SJCRH30 (cell line): ENCODE measurements around the gene GH1. TPM values are rescaled to one million over a fixed set of nuclear protein-coding genes. Genes with fewer than 3 reads are reported as not detected.
"Not testable (repeated sequence)": the region's sequence is repeated elsewhere in the genome, so short reads cannot be mapped to it uniquely, and the experiment has no call there.

Experiments
- DNase-seq, 2 experiments: peaks; one replicate each; pipeline ENCODE4 v3.0.0-alpha.2; 2015 to 2020
- H3K27ac ChIP-seq: fragments of 250-450 bp; sonication (Bioruptor Pico); 2 replicates; pipeline ENCODE4 v1.5.1; 2020; ENCODE audit warnings: mild to moderate bottlenecking, moderate library complexity
- H3K27me3 ChIP-seq: fragments of 250-450 bp; sonication (Bioruptor Pico); 2 replicates; pipeline ENCODE4 v1.5.1; 2020; ENCODE audit warnings: mild to moderate bottlenecking, moderate library complexity
- H3K36me3 ChIP-seq: fragments of 250-450 bp; sonication (Bioruptor Pico); 2 replicates; pipeline ENCODE4 v1.5.1; 2020; ENCODE audit warnings: mild to moderate bottlenecking, moderate library complexity
- H3K4me1 ChIP-seq: fragments of 250-450 bp; sonication (Bioruptor Pico); 2 replicates; pipeline ENCODE4 v1.5.1; 2020; ENCODE audit warnings: mild to moderate bottlenecking, moderate library complexity
- H3K4me3 ChIP-seq: fragments of 250-450 bp; sonication (Bioruptor Pico); 2 replicates; pipeline ENCODE4 v1.5.1; 2020; ENCODE audit warnings: mild to moderate bottlenecking, moderate library complexity
- H3K9me3 ChIP-seq: fragments of 250-450 bp; sonication (Bioruptor Pico); replicated peaks from 2 replicates; pipeline ENCODE4 v1.5.1; 2020; ENCODE audit warnings: mild to moderate bottlenecking, moderate library complexity
- total RNA-seq: library from RNA; depleted of rRNA; stranded (reverse); fragments of >200 nt; shearing (Covaris generic); gene quantifications from 2 replicates; pipeline ENCODE4 v1.2.3, GENCODE V29; 2014

The GH1 gene
- total RNA-seq, 1 experiment from 2014 or later = not detected

DNA sequence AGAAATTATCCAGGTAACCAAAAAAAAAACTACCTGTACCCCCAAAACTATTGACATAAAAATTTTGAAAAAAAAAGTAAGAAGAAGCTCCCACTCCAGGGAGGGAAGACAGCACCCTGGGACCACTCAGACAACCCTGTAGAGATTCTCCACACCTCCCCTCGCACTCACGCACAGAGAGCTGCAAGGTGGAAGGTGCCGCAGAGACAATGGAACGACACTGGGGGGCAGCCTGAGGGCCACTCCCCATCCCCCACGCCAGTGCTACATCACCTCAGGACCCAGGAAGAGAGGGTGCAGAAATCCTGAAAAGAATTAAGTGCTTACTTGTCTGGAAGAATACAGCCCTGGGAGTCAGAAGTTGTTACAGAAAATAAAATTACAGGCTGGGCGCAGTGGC, 18.7 kb upstream of the GH1 start:
- Histone ChIP-seq H3K36me3 (no peaks in the 10 kb centered on the region; the same call in 1 of the 2 replicates), H3K4me3 (no peak overlapping the region), H3K27ac (no peak overlapping the region), H3K4me1 (peaks cover 4% of the 10 kb centered on the region), H3K27me3 (no peaks in the 10 kb centered on the region), H3K9me3 (no peaks in the 10 kb centered on the region)
- DNase-seq = no peak

DNA sequence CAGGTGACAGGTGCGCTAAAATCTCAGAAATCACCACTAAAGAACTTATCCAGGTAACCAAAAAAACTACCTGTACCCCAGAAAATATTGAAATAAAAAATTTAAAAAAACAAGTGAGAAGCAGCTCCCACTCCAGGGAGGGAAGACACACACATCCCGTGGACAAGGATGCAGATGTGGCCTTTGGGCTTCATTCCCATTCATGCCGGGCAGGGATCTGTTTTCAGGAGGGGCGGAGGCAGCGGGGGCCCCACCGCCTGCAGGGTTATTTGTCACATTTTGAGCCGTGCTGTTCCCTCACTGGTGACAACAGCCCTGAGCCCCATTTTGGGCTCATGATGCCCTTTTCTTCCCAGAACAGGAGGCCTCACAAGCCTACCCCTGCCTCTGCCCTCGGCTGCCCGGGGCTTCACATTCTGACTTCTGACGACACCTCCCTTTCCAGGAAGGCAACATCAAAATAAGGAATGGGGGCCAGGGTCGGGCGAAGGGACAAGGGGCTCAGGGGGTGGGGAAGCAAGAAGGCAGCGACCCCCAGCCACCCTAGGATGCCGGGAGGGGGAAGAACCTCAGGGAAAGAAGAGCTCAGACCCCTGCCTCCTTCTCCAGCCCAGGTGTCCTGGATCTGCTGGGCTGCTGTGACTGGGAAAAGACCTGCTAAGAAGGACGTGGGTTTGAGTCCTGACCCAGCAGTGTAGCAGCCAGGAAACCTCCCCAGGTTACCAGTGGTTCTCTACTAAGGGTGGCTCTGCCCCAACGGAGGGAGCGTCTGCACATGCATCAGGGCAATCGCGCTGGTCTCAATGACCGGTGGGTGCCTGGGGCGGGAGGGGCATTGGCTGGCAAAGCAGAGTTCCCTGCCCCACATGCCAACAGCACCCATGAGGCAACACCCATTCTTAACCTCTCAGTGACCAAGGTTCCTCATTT, 15.8 kb upstream of the GH1 start:
- no peaks in the 10 kb centered on the region for H3K36me3 ChIP-seq
- no peak overlapping the region for H3K4me3 ChIP-seq
- H3K27me3 ChIP-seq = no peaks in the 10 kb centered on the region
- H3K9me3 ChIP-seq = no peaks in the 10 kb centered on the region
- no peak overlapping the region for H3K27ac ChIP-seq
- peaks cover 4% of the 10 kb centered on the region for H3K4me1 ChIP-seq
- DNase-seq = no peak

DNA sequence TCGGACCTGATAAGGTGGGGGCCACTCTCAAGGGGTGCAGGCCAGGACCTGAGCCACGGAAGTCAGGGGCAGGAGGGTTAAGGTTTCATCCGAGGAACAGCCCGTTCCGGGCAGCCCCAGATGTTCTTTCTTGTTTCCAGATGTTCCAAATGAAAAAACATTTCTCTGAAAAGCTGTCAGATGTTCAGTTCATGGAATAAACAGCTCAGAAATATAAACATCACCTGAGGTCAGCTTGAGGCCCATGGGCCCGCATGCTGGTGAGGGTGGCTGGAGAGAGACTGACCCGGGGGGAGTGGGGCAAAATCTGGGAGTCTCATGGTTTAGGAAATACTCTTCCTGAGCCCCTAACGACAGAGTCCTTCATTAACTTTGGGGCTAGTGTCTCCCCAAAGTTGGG, 15.0 kb upstream of the GH1 start:
- no peak overlapping the region for H3K27ac ChIP-seq
- peaks cover 4% of the 10 kb centered on the region for H3K4me1 ChIP-seq
- H3K36me3 ChIP-seq = no peaks in the 10 kb centered on the region
- H3K9me3 ChIP-seq = no peaks in the 10 kb centered on the region
- no peak overlapping the region for H3K4me3 ChIP-seq
- no peaks in the 10 kb centered on the region for H3K27me3 ChIP-seq
- DNase-seq = no peak

DNA sequence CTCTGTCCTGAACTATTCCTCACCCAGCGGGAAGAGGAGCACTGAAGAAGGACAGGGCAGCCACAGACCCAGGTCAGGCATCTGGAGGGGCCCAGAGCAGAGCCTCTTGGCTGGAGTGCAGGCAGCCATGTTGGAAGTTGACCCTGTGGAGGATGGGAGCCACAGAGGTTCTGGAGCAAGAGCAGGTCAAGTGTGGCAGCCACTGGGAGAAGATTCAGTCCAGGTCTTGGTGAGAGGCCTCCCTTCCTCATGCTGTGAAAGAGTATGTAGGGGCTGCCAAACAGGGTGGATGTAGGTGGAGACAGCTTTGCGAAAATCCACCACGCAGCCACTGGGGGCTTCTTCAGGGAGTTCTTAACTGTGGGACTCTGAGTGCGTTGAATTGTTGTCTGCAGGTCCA, 14.1 kb upstream of the GH1 start:
- H3K4me3 ChIP-seq = no peak overlapping the region
- no peak overlapping the region for H3K27ac ChIP-seq
- H3K9me3 ChIP-seq = no peaks in the 10 kb centered on the region
- H3K4me1 ChIP-seq = peaks cover 8% of the 10 kb centered on the region
- H3K27me3 ChIP-seq = no peaks in the 10 kb centered on the region
- no peaks in the 10 kb centered on the region for H3K36me3 ChIP-seq
- no peak for DNase-seq

DNA sequence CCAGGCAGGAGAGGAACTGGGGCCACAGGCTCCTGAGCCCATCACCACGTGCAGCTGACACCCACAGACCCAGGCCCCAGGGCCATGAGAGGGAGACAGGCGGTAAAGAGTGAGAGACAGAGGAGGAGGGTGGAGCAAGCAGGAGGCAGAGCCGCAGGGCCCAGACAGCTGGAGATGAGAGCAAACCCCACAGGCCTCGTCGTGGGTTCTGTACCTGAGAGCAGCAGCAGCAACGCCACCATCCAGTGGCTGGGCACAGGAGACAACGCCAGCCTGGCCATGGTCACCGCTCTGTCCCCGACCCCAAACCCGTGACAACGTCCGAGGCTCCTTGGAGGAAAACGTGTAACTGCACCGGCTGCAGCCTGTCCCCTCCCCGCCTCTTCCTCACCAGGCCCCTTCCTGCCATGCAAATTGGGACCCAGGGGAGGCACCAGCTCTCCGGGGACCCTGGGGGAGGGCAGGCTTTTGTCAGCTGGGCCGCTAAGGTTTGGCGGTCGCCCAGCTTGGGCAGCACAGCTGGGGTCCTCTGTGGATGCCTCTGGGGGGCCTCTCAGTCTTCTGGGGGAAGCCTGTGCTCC, 13.4 kb upstream of the GH1 start, which contains the start of gene CD79B:
CD79B (minus strand) TSS at position 351 of the 581 bp plus-strand sequence; CDS start at position 281, 70 bp downstream.
- no peak within 1 kb of the TSS for H3K4me3 ChIP-seq
- no peaks in the 10 kb centered on the region for H3K36me3 ChIP-seq
- H3K27ac ChIP-seq = no peak within 1 kb of the TSS
- no peaks in the 10 kb centered on the region for H3K9me3 ChIP-seq
- H3K27me3 ChIP-seq = no peaks in the 10 kb centered on the region
- no peak for DNase-seq
- H3K4me1 ChIP-seq = peaks cover 9% of the 10 kb centered on the region

DNA sequence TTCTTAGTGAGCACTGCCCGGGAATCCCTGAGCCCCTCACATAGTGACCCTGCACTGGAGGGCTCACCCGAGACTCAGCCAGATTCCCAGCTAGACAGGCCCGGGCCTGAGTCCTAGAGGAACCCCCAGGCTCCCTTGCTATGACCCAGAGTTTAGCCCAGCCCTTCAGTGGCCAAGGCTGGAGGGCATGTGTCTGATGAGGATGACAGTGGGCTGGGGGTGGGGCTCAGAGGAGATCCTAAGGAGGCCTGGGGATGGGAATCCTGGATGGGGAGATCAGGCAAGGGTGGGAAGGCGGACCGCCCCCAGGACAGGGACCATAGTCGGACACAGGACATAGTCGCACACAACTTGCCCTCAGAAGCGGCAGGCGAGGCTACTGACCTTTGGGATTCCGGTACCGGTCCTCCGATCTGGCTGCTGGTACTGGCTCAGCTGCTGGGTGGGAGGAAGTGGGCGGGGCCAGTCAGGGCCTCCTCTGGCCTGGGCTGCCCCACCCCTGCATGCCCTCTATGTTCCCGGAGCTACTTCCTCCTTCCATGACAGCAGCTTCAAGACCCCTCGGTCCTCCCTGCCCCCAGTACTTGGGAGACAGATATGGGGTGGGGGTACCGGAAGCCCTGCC, 12.4 kb upstream of the GH1 start:
- H3K9me3 ChIP-seq = no peaks in the 10 kb centered on the region
- DNase-seq = no peak
- H3K4me3 ChIP-seq = no peak overlapping the region
- H3K36me3 ChIP-seq = no peaks in the 10 kb centered on the region
- H3K4me1 ChIP-seq = peaks cover 9% of the 10 kb centered on the region
- H3K27me3 ChIP-seq = no peaks in the 10 kb centered on the region
- H3K27ac ChIP-seq = no peak overlapping the region

DNA sequence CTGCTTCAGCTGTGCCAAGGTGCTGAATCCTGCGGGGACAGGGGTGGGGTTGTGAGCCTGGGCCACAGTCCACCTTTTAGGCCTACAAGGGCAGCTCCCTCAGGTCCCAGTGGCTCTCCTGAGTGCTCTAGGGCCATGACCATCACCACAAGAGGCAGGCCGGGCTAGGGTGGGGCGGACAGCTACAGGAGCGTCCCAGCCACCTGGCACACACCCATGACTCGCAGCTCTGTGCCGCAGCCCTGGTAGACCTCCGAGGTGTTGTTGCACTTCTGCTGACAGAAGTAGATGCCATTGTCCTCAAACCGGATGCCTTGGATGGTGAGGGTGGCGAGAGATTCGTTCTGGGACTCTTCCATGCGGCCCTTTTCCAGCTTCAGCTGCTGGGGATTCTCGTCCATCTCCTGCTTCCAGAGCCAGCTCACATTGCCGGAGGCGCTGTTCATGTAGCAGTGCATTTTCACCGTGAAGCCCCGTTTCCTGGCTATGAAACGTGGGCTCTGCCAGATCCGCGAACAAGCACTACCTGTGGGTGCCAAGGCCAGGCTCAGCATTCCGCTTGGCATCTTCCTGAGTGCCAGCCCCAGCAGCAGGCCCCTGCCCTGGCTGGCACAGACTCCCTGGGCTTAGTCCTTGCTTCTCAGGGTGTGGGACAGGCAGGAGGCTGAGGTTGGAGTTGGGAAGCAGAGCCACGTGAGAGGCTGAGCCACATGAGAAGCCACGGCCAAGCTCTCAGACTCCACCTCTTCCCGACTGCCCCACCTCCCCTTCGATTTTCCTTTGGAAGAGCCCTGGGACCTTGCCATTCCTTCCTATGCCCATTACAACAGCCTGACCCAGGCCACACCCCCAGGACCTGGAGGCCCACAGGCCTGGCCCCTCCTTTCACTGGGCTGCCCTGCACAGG, 11.5 kb upstream of the GH1 start:
- Histone ChIP-seq H3K27ac (no peak overlapping the region), H3K27me3 (no peaks in the 10 kb centered on the region), H3K9me3 (no peaks in the 10 kb centered on the region), H3K36me3 (no peaks in the 10 kb centered on the region), H3K4me3 (no peak overlapping the region), H3K4me1 (peaks cover 9% of the 10 kb centered on the region)
- no peak for DNase-seq

DNA sequence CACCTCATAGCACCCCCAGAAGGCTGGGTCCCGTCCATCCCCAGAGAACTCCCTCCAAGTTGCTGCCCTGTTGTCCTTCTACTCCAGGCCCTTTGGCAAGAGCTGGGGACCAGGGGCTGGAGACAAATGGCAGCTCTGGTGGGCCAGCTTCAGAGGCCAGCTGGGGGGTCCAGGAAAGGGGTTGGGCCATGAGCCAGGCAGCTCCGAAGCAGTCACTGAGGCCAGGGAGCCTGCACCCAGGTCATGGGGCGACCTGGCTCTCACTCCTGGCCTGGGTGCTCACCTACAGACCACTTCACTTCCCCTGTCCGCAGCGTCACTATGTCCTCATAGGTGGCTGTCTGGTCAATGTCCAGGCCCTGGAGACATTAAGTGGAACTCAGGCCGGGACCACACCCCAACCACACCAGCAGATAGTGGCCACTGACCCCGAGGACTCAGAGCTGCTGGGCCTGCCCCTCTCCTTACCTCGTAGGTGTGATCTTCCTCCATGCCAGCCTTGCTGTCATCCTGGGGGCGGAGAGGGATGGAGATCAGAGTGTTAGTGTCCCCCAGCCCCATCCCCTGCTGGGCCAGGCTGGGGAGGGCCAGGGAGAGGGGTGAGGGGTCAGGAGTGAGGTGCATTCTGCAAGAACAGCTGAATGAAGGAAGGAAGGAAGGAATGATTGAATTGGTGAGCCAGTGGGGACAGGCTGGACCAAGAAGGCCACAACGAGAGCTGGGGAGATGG, 10.5 kb upstream of the GH1 start:
- no peak for DNase-seq
- Histone ChIP-seq H3K4me1 (peaks cover 9% of the 10 kb centered on the region), H3K36me3 (no peaks in the 10 kb centered on the region), H3K4me3 (no peak overlapping the region), H3K27ac (no peak overlapping the region), H3K9me3 (no peaks in the 10 kb centered on the region), H3K27me3 (no peaks in the 10 kb centered on the region)

DNA sequence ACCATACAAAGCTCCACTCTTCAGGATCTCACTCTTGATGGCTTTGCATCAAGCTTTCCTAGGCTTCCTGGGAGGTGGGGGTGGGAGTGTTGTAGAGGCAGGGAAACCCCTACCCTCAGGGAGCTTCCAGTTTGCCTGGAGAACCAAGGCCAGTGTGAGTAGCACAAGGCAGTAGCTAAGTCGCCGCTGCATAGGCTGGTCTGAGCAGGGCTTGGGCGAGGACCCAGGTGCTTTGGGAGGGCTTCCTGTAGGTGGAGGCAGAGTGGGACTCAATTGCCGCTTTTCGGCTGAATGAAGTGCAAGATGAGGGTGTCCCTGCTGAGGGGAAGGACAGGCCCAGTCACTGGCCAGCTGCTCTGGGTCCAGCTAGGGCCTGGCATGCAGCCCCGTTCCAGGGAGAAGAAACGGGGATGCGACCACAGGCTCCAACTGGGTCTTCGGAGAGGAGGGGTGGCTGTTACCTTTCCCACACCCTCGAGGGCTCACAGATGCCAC, 9.6 kb upstream of the GH1 start:
- no peaks in the 10 kb centered on the region for H3K9me3 ChIP-seq
- no peaks in the 10 kb centered on the region for H3K27me3 ChIP-seq
- H3K27ac ChIP-seq = no peak overlapping the region
- DNase-seq = no peak
- H3K4me1 ChIP-seq = peaks cover 9% of the 10 kb centered on the region
- no peaks in the 10 kb centered on the region for H3K36me3 ChIP-seq
- no peak overlapping the region for H3K4me3 ChIP-seq

DNA sequence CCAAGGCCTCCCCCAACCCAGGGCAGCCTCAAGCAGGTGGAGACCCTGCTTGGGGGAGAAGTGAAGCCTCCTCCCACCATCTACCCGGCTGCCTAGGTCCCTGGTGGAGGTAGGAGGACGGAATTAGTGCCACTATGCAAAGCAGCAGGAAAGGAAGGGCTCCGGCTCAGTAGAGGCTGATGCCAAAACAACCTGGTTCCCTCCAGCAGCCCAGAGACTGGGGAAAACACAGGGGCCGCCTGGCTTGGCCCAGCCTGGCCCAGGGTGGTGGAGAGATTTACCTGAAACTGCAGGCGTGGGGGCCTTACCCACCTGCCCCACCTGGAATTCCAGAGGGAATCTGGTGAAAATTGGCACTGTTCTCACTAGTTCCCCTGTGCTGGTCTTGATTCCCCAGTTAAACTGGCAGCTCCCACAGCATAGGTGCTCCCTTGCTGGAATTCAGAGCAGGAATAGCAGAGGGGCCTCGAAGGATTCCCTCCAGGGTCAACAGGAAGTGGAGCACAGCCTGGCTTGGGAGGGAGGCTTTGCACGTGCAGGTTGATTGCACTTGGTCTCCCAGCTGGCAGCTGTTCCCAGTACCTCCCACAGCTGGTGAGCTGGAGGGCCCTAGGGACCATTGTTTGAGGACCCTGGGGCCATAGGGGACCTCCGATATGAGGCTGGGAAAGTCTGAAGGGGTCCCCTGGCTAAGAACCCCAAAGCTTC, 9.0 kb upstream of the GH1 start:
- no peaks in the 10 kb centered on the region for H3K27me3 ChIP-seq
- no peaks in the 10 kb centered on the region for H3K36me3 ChIP-seq
- DNase-seq = peak; percentile 38 to 56
- no peak overlapping the region for H3K27ac ChIP-seq
- no peak overlapping the region for H3K4me3 ChIP-seq
- H3K4me1 ChIP-seq = peaks cover 8% of the 10 kb centered on the region
- no peaks in the 10 kb centered on the region for H3K9me3 ChIP-seq

DNA sequence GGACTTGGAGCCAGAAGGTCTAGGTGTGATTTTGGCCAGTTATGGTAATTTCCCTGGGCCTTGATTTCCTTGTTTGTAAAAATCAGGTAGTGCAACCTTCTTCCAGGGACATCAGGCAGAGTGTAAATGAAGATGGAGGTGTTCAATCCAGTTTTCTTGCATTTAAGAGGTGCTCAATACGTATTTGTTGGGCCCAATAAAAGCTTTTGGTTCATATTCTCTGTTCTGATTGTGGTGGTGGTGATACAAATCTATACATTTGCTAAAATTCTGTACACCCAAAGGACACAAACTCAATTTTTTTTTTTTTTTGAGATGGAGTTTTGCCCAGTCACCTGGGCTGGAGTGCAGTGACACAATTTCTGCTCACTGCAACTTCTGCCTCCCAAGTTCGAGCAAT, 7.5 kb upstream of the GH1 start:
- Histone ChIP-seq H3K4me1 (peaks cover 6% of the 10 kb centered on the region), H3K9me3 (no peaks in the 10 kb centered on the region), H3K27ac (no peak overlapping the region), H3K36me3 (no peaks in the 10 kb centered on the region), H3K4me3 (no peak overlapping the region), H3K27me3 (no peaks in the 10 kb centered on the region)
- DNase-seq = no peak

DNA sequence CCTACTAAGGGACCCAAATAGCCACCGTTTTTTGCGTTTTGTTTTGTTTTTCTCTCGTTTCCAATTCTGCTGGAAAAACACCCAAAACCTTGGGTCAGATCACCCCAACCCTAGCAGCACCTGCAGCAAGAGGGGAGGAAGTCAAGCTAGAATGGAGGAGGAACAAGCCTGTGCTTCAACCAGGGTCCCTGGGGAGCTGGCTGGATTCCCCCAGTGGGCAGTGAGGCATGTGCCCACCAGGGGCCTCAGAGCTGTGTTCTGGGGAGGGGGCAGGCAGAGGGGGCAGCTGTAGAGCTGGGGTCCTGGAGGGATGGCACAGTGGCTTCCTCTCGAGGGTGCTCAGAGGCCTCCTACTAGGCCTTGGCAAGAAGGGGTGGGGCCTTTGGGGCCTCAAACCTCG, 7.0 kb upstream of the GH1 start:
- Histone ChIP-seq H3K27me3 (no peaks in the 10 kb centered on the region), H3K4me3 (no peak overlapping the region), H3K36me3 (no peaks in the 10 kb centered on the region), H3K9me3 (no peaks in the 10 kb centered on the region), H3K4me1 (peaks cover 6% of the 10 kb centered on the region), H3K27ac (no peak overlapping the region)
- DNase-seq = no peak

DNA sequence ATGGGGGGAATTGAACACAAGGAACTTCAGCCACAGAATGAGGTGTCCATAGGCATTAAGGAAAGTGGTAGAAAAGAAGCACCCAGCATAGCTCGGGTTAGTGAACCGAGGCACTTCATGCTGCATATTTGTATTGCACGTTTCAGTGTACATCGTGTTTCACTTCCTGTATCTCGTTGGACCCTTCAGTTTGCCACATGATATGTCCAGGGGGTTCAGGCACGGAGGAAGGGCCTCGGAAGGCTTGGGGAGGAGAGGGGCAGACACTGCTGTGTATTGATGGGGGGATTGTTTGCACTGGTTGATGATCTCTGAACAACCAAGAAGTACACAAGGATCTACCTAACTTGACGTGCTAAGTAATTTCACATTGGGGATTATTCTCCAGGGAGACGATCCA, 3.8 kb upstream of the GH1 start:
- not testable (repeated sequence) for H3K36me3 ChIP-seq, H3K9me3 ChIP-seq, H3K27ac ChIP-seq, H3K27me3 ChIP-seq, DNase-seq, H3K4me3 ChIP-seq, H3K4me1 ChIP-seq
